Stomach smooth muscle (tissue), 2 donors: ENCODE data around the gene BCL2L11.

Source experiments
- H3K27ac ChIP-seq: one replicate; pipeline ENCODE4 v1.7.0; 2013; ENCODE audit warnings: mild to moderate bottlenecking, low read length, inconsistent platforms
- H3K27me3 ChIP-seq, 2 donors: one replicate each; pipeline ENCODE4 v1.7.0; 2013; ENCODE audit warnings: low read length in 2 of 2; ENCODE audit not compliant: insufficient read depth in 2 of 2, control insufficient read depth in 1 of 2
- H3K36me3 ChIP-seq, 2 donors: one replicate each; pipeline ENCODE4 v1.7.0; 2013; ENCODE audit warnings: low read length in 2 of 2; ENCODE audit not compliant: control insufficient read depth in 2 of 2, insufficient read depth in 2 of 2
- H3K4me1 ChIP-seq: one replicate; pipeline ENCODE4 v1.7.0; 2013; ENCODE audit warnings: low read length; ENCODE audit not compliant: control insufficient read depth, insufficient read depth
- H3K4me3 ChIP-seq, 2 donors: one replicate each; pipeline ENCODE4 v1.7.0; 2013; ENCODE audit warnings: low read length in 2 of 2
- H3K9ac ChIP-seq, 2 donors: one replicate each; pipeline ENCODE4 v1.7.0; 2013; ENCODE audit warnings: low read length in 2 of 2, mild to moderate bottlenecking in 1 of 2
- H3K9me3 ChIP-seq, 2 donors: one replicate each; pipeline ENCODE4 v1.7.0; 2013; ENCODE audit warnings: low read length in 2 of 2; ENCODE audit not compliant: control insufficient read depth in 2 of 2
- donor health status: healthy.
- donor health status: Pancreatic carcinoma.

BCL2L11 gene

GRCh38 chr2:111101592-111101991 lies 19.1 kb upstream of the BCL2L11 start:
- no peak overlapping the region for H3K9ac ChIP-seq
- H3K27ac ChIP-seq = no peak overlapping the region
- no peaks in the 10 kb centered on the region for H3K36me3 ChIP-seq
- H3K4me1 ChIP-seq = no peaks in the 10 kb centered on the region
- H3K27me3 ChIP-seq = no peaks in the 10 kb centered on the region
- no peaks in the 10 kb centered on the region for H3K9me3 ChIP-seq
- H3K4me3 ChIP-seq = no peak overlapping the region

- no peaks in the 10 kb centered on the region for H3K4me1 ChIP-seq
- H3K9ac ChIP-seq = no peak overlapping the region
- no peak overlapping the region for H3K4me3 ChIP-seq
- H3K36me3 ChIP-seq = no peaks in the 10 kb centered on the region
- H3K9me3 ChIP-seq = no peaks in the 10 kb centered on the region
- no peaks in the 10 kb centered on the region for H3K27me3 ChIP-seq
- no peak overlapping the region for H3K27ac ChIP-seq
Measured at GRCh38 chr2:111102216-111102615, 18.5 kb upstream of the BCL2L11 start.

- Histone ChIP-seq H3K9me3 (no peaks in the 10 kb centered on the region), H3K9ac (no peak overlapping the region), H3K36me3 (no peaks in the 10 kb centered on the region), H3K4me1 (no peaks in the 10 kb centered on the region), H3K4me3 (no peak overlapping the region), H3K27me3 (peaks cover 0 to 3% of the 10 kb centered on the region in 2 donors), H3K27ac (no peak overlapping the region)
Measured at GRCh38 chr2:111105926-111106325, 14.8 kb upstream of the BCL2L11 start.

- no peaks in the 10 kb centered on the region for H3K9me3 ChIP-seq
- no peak overlapping the region for H3K27ac ChIP-seq
- peaks cover 0 to 3% of the 10 kb centered on the region in 2 donors for H3K27me3 ChIP-seq
- H3K36me3 ChIP-seq = no peaks in the 10 kb centered on the region
- no peak overlapping the region for H3K4me3 ChIP-seq
- no peak overlapping the region for H3K9ac ChIP-seq
- H3K4me1 ChIP-seq = no peaks in the 10 kb centered on the region
Measured at GRCh38 chr2:111106706-111107105, 14.0 kb upstream of the BCL2L11 start.

GRCh38 chr2:111108745-111109271 lies 11.9 kb upstream of the BCL2L11 start:
- H3K27me3 ChIP-seq = peaks cover 3 to 14% of the 10 kb centered on the region in 2 donors
- no peak overlapping the region for H3K4me3 ChIP-seq
- no peaks in the 10 kb centered on the region for H3K4me1 ChIP-seq
- H3K27ac ChIP-seq = no peak overlapping the region
- H3K36me3 ChIP-seq = no peaks in the 10 kb centered on the region
- no peaks in the 10 kb centered on the region for H3K9me3 ChIP-seq
- no peak overlapping the region for H3K9ac ChIP-seq

- Histone ChIP-seq H3K36me3 (no peaks in the 10 kb centered on the region), H3K4me1 (no peaks in the 10 kb centered on the region), H3K9ac (no peak overlapping the region), H3K9me3 (no peaks in the 10 kb centered on the region), H3K4me3 (no peak overlapping the region), H3K27ac (no peak overlapping the region), H3K27me3 (peaks cover 11 to 23% of the 10 kb centered on the region in 2 donors)
Measured at GRCh38 chr2:111111101-111111755, 9.5 kb upstream of the BCL2L11 start.

- Histone ChIP-seq H3K4me3 (no peak overlapping the region), H3K27ac (no peak overlapping the region), H3K27me3 (peaks cover 35 to 42% of the 10 kb centered on the region in 2 donors), H3K36me3 (no peaks in the 10 kb centered on the region), H3K9me3 (no peaks in the 10 kb centered on the region), H3K9ac (no peak overlapping the region), H3K4me1 (peaks cover 16% of the 10 kb centered on the region)
Measured at GRCh38 chr2:111113838-111114237, 6.9 kb upstream of the BCL2L11 start.

GRCh38 chr2:111116011-111116746 lies 4.5 kb upstream of the BCL2L11 start:
- no peak overlapping the region for H3K4me3 ChIP-seq
- H3K9me3 ChIP-seq = no peaks in the 10 kb centered on the region
- no peak overlapping the region for H3K27ac ChIP-seq
- peaks cover 48 to 51% of the 10 kb centered on the region in 2 donors for H3K27me3 ChIP-seq
- peaks cover 34% of the 10 kb centered on the region for H3K4me1 ChIP-seq
- no peaks in the 10 kb centered on the region for H3K36me3 ChIP-seq
- H3K9ac ChIP-seq = no peak overlapping the region

GRCh38 chr2:111116843-111117597 lies 3.7 kb upstream of the BCL2L11 start:
- Histone ChIP-seq H3K4me3 (peak overlapping the region; percentile 45 to 70), H3K27me3 (peaks cover 48 to 56% of the 10 kb centered on the region in 2 donors), H3K4me1 (peaks cover 42% of the 10 kb centered on the region), H3K36me3 (no peaks in the 10 kb centered on the region), H3K9ac (no peak overlapping the region), H3K9me3 (no peaks in the 10 kb centered on the region), H3K27ac (no peak overlapping the region)

GRCh38 chr2:111117598-111118480 lies 2.9 kb upstream of the BCL2L11 start:
- Histone ChIP-seq H3K36me3 (no peaks in the 10 kb centered on the region), H3K9me3 (no peaks in the 10 kb centered on the region), H3K4me1 (peaks cover 49% of the 10 kb centered on the region), H3K27me3 (peaks cover 41 to 56% of the 10 kb centered on the region in 2 donors), H3K4me3 (peak overlapping the region; percentile 46 to 70), H3K27ac (no peak overlapping the region), H3K9ac (no peak overlapping the region)
